Stimulated activated CD8-positive, alpha-beta memory T cell treated with anti-CD3 and anti-CD28 coated beads, Interleukin-2, amount 100 ng/mL, for 1 hour (primary cell): Measurements from ENCODE around the gene ZNF800.
"Not testable (repeated sequence)": the region's sequence is repeated elsewhere in the genome, so short reads cannot be mapped to it uniquely, and the experiment has no call there.

Experiments
- DNase-seq, 2 donors: peaks; one replicate each; pipeline ENCODE4 v3.0.0-alpha.2; 2020; ENCODE audit warnings: low read depth in 2 of 2

ZNF800 gene, protein sequence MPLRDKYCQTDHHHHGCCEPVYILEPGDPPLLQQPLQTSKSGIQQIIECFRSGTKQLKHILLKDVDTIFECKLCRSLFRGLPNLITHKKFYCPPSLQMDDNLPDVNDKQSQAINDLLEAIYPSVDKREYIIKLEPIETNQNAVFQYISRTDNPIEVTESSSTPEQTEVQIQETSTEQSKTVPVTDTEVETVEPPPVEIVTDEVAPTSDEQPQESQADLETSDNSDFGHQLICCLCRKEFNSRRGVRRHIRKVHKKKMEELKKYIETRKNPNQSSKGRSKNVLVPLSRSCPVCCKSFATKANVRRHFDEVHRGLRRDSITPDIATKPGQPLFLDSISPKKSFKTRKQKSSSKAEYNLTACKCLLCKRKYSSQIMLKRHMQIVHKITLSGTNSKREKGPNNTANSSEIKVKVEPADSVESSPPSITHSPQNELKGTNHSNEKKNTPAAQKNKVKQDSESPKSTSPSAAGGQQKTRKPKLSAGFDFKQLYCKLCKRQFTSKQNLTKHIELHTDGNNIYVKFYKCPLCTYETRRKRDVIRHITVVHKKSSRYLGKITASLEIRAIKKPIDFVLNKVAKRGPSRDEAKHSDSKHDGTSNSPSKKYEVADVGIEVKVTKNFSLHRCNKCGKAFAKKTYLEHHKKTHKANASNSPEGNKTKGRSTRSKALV

DNA sequence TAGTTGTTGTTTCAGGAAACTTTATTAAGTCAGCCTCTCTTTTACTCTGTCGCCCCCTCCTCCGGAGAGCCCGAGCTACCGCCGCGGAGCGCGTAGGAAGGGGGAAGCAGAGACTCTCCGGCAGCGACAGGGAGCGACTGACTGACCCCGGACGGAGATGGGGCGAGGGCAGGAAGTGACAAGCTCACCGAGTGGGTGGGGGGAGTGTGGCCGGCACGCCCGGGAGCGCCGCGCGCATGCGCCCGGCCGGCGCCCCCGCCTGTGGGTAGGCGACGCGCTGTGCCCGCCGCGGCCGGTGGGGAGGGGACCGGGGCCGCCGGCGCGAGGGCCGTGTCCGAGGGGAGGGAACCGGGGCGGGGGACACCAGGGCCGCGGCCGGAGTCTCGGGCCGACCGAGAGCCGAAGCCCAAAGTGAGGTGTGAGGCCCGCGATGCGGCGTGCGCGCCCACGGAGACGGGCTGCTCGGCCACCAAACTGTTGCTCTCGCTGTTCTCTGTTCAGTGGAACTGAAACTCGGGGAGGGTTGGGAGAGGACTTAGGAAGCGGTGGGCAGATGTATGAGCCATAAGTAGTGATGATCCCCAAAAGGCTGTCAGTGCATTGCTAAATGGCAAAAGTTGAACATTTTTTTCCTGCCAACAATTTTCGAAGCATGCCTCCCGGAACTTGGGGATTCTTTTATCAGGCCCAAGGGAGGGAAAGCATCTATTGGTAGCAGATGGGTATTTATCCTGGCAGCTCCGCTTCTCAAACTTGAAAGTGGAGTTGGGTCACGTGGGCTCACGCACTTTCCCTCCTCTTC lies at the start of gene ZNF800:
TSS of gene ZNF800 (minus strand) at position 143 of the 802 bp plus-strand sequence. CDS start 1,151 bp downstream, outside the sequence.
- peak; percentile 68 to 77 for DNase-seq

DNA sequence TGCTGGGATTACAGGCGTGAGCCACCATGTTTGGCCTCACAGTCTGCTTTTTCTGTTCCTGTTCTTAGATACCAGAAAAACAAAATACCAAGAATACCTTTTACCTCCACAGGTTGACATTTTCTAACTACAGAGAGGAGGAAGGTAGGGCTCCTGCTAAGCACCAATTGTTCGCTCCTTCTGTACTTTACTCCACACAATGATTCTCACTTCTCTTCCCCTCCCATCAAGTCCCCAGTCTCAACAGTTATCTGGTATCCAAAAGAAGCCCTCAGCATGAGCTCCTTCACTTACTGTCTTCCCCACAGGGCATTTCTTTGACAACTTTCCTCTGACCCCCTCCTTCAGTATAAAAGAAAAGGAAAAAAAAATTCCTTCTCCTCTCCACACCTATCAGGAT lies 47.7 kb upstream of the ZNF800 start:
- no peak for DNase-seq

DNA sequence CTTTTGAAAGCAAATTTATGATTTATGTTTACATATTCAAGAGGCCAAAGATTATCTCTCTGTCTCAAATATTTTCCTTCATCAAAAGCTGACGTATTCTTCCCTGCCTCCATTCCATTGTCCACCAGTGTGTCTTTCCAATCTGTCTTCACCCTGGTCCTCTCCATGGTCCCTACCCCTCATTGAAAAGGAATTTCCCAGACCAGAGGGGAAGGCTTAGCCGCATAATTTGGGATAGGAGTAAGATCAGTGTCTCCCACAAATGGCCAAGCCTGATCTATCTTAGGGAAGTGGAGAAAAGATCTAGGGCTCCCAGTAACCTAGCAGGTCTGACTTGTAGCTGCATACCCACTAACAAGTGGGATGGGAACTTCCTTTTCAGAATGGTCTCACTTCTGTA lies 46.3 kb upstream of the ZNF800 start:
- no peak for DNase-seq

DNA sequence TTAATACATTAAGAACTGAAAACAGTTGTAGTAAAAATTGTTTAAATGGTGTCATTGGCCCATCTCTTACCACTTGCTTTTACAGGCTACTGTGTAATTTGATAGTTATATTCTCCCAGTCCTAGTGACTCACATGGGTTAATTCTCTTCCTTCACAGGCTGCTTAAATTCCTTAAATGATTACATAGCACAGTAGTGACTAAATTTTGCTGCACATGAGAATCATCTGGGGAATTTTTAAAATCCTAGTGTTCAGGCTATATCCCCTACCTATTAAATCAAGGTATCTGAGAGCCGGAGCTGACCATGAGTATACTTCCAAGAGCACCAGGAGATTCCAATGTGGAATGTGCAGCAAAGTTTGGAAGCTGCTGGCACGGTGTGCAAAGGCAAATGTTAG lies 45.3 kb upstream of the ZNF800 start:
- no peak for DNase-seq

DNA sequence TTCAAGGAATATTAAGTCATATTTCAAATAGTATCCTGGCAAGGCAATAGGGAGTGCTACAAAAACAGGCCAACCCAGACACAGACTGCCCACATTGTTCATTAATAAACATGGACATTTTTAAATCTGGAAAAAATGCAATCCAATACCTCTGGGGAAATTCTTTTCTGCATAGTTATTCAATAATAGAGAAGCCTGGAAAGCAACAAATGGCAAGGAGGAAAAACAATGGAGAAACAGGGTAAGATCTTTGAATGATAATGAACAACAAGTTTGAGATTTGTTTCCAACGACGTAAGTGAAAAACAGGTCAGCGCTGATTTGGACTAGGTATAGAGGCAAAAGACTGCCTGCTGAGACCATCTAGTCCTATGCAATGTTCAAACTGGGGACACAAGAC lies 44.7 kb upstream of the ZNF800 start:
- DNase-seq: no peak

DNA sequence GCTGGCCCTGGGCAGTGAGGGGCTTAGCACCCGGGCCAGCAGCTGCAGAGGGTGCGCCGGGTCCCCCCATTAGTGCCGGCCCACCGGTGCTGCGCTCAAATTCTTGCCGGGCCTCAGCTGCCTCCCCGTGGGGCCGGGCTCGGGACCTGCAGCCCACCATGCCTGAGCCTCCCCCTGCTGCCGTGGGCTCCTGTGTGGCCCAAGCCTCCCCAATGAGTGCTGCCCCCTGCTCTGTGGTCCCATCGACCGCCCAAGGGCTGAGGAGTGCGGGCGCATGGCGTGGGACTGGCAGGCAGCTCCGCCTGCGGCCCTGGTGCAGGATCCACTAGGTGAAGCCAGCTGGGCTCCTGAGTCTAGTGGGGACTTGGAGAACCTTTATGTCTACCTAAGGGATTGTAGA lies 36.8 kb upstream of the ZNF800 start:
- not testable (repeated sequence) for DNase-seq

DNA sequence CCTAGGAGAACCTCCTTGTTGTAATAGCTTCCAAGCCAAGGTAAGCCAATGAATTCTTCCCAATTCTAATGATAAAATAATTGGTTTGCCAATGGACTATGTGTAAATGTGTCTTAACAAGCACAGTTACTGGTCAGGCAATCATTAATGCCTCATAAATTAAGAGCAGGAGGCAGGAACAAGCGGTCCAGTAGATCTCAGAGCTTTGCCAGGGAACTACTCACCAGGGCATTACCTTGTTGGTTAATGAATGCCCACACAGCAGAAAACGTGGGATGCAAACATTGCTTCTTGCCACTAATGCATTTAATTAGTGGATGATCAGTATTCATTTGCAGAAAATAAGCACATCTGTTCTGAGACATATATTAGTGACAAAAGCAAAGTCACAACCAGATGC lies 26.7 kb upstream of the ZNF800 start:
- no peak for DNase-seq

DNA sequence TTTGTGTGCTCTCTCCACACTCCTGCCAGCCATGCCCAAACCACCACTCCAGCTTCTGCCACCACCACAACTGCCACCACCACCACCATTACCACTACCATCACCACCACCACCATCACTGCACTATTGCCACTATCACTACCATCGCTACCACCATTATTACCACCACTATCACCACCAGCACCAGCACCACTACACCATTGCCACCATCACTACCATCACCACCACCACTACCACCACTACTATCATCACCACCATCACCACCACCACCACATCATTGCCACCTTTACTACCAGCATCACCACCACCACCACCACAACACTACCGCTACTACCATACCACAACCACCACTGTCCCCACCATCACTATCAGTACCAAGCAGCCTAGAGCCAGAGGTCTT lies 26.0 kb upstream of the ZNF800 start:
- no peak for DNase-seq

DNA sequence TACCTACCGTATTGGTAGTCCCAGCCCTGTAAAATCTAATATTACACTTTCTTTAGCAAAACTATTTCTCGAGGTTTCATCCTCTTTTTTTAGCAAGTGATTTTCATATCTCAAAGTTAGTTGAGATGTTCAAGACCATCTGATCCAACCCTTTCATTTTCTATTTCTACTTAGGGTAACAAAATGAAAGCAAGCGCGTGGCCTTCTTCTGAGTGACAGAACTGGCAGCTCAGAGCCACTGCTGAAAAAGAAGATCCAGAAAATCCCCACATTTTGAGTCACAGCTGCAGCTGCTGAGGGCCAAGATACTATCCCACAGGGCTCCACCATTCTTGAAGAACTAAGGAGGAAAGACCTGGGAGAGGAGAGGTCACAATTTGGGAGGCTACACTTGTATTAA lies 24.8 kb upstream of the ZNF800 start:
- DNase-seq: no peak

DNA sequence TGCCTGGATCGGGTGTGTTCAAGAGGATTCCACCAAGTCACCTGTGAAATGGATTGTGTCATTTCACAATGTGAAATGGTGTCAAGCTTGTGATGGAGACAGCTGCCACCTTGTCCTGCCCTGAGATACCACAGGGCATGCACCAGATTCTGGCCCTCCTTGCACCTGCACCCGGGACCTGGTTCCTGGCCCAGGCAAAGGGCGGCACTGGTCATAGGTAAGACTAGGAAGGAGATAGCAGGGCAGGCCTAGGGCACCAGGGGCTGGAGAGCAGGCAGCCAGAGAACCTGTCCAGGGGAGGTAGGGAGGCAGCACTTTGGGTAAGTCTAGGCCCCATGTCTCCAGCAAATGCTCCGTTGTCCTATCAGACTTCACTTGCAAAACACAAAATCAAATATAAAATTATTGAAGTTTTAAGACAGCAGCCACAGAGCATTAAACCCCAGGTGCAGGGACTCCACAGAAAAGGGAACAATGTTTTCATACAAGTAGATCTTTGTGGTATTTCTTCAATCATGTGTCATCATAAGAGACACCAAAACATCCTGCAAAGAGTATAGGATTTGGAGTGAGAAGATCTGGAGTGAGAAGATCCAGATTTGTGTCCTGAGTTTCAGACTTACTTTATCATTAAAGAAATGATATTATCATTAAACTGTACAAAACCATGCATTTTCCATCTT lies 22.7 kb upstream of the ZNF800 start:
- no peak for DNase-seq

DNA sequence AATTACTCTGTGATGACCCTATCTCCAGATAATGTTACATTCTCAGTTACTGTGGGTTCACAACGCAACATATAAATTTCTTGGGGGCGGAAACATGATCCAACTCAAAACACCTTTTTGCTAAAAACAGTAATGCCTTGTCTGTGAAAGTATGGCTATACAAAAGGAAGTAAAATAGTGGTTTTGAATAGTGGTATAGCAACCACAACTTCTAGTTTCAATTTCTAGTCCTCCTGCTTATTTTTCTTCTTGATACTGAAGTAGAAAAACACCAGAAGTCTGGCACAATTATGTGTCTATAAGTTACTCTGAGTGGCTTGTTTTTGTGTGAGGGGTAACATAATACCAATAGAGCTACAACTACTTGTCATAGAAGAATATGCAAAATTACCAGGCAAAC lies 21.5 kb upstream of the ZNF800 start:
- no peak for DNase-seq

DNA sequence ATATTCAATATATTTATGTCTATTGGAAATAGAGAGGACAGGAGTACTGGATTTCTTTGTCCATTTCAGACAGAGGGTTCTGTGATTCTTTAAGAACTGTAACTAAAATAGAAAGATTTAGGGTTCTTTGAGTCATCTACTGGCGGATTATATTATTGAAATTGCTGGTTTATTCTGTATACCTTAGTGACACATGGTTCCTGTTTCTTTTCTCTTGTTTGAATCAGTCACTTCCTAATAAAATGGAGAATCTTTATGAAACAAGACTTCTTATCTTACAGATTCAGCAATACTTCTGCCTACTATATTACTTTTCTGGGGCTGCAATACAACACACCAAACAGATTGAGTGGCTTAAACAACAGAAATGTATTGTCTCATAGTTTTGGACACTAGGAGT lies 20.8 kb upstream of the ZNF800 start:
- DNase-seq: no peak

DNA sequence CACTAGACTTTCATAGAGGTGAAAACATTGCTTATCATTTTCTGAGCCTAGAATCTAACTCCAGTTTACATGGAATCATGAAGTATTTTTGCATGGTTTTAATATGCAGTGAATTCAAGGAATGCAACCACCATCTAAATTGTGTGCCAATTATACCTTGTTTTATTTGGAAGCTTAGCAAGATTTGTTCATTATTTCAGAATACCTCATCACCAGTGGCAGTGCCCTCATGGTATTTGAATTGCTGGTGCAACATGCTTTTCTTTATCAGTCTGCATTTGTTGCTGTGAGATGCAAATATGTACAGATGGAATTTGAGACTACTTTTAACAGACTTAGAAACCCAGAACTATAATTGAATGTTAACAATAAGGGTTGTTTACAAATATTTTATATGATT lies 18.7 kb upstream of the ZNF800 start:
- no peak for DNase-seq

DNA sequence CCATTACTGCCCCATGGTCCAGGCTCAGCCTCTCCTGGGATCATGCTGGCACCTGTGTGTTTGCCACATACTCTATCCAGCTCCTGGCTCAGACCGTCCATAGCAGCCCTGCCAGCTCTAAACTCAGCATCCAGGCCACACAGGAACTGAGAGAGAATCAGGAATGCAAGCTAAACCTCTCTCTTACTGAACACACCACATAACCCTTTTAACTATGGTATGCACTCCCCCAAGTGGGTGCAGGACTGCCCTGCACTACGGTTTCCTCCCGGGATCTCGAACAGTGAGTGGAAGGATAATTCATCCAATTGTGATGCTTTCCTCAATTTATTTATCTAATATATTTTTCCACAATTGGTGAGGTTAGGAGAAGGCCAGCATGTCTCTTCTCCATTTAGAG lies 17.1 kb upstream of the ZNF800 start:
- DNase-seq: no peak

DNA sequence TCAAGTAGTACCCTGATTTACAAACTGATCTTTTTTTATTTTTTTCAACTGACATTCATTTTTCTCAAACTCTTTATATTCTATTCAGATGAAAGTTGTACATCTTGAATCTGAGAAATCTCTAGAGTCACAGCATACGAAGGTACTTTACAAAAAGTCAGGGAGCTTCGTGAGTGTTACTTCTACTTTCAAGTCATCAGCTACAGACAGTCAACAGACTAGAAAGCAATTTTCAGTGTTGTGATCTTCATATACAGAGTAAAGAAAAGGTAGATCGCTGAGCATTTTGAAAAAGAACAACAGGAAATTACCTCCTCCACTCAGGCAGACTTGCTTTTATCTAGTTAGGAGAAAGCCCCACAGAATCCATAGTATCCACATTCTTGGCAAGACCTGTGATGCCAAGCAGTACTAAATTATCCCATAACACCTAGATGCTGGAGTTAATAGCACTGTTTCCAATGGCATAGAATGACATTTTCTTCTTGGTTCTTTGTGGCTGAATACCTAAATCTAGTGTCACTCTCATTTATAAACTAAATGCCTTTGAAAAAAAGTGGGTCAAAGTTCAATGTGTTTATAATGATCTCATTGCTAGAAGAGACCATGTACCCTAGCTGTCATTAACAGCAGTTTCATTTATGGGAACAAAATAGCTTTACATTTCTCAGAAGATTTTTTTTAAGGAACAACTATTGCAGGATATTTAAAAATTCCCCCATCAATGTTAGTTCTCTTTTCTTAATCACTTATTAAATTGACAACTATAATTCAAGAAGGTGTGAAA lies 12.0 kb upstream of the ZNF800 start:
- DNase-seq: no peak

DNA sequence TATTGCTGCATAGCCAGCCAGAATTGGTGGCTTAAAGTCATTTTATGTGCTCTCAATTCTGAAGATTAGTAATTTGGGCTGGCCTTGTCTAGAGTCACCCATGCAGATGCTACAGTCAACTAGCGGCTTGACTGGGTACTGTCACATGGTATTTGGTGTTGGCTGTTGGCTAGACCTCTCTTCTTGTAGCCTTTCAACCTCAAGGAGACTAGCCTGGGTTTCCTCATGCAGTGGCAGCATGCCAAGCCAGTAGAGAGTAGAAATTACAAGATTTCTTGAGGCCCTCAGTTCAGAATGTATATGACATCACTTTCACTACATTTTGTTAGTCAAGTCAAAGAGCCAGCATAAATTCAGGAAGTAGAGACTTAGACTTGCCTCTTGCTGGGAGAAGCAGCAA lies 3.7 kb upstream of the ZNF800 start:
- no peak for DNase-seq

DNA sequence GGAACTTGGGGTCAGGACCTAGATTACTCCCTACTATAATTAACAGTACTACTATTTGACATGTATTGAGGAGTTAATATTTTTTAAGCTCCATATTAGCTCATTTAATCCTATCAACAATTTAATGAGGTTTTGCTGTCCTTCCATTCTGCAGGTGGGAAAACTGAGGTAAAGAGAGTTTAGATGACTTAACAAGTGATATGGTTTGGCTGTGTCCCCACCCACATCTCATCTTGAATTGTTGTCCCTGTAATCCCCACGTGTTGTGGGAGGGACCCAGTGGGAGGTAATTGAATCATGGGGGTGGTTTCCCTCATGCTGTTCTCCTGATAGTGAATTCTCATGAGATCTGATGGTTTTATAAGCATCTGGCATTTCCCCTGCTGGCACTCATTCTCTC lies 2.6 kb upstream of the ZNF800 start:
- DNase-seq: not testable (repeated sequence)

DNA sequence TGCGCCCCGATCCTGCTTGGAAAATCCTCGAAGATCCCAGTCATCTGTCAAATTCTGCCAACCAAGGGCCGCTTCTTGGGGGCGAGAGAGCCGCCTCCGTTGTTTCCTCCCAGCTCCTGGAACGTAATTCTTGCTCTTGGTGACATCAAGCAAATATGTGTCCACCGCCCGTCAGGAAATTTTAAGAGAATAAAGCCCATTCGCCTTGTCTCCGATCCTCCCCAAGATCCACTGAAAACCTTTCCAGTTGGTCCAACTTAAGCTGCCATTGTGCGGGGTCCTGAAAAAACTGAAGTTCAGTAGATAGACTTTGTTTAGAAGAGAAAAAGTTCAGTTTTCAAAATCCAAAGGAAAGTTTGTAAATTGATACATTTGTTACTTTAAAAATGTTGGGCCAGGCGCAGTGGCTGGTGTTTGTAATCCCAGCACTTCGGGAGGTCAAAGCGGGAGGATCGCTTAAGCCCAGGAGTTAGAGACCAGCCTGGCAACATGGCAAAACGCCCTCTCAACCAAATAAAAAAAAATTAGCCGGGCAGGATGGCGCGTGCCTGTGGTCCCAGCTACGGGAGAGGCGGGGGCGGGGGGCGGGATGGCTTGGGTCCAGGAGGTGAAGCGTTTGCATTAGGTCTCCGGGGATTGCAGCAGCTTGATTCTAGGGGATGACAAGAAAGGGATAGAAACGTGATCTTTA lies 1.0 kb upstream of the ZNF800 start:
- DNase-seq: no peak

DNA sequence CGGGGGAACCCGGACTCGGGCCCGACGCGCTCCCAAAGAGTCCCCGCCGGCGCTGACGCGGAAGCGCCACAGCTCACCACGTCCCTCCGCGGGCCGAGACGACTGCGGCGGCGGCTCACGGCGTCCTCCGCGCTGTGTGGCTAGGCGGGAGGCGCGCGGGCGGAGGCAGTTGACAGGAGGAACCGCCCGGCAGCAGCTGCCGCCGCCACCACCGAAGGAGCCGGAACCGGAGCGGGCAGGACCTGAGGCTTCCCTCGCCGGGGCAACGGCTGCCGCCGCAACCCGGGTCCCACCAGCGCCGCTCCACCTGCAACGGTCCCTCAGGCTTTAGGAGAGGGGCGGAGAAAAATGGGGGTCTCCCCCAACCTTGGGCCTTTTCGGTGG lies 334 bp downstream of the ZNF800 start:
- peak; percentile 26 to 40 for DNase-seq

DNA sequence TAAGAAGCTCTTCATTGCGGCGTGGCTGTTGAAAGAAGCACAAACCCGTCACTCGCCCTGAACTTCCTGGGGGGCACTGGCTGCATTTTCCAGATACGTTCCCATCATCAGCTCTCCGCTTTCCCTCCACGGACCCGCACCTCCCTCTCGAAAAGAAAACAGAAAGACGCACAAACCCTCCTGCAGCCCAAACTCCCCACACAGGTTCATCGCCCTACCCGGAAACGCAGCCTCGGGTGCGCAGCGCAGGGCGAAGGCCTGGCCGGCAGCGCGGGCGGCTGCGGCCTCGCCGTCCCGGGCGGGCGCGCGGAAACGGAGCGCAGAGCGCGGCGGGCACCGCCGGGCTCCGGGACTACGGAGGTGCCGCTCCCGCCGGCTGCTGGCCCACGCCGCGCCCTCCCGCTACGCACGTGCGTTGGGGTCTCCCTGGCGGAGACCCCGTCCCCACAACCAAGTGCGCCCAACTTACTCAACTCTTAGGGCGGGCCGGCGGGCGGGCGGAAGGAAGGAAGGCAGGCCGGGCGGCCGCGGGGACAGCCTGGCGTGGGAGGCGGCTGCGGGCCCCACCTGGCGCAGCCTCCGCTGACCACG lies 822 bp downstream of the ZNF800 start:
- DNase-seq: peak in 1 of 2 donors; percentile 30
